Endothelial cell of umbilical vein (primary cell): ENCODE results near the gene MACROD2.
"Not testable (repeated sequence)": the region's sequence is repeated elsewhere in the genome, so short reads cannot be mapped to it uniquely, and the experiment has no call there.

Experiments
- EZH2 ChIP-seq: IDR thresholded peaks from 2 replicates; pipeline ENCODE4 v1.6.1; 2012; ENCODE audit warnings: borderline replicate concordance, low read depth, mild to moderate bottlenecking, moderate library complexity, low read length, inconsistent platforms; ENCODE audit not compliant: severe bottlenecking
- JUN ChIP-seq: IDR thresholded peaks from 2 replicates; pipeline ENCODE4 v1.6.1; 2011; ENCODE audit warnings: borderline replicate concordance, low read depth; ENCODE audit not compliant: insufficient read length, insufficient read depth
- MYC ChIP-seq: IDR thresholded peaks from one replicate; pipeline ENCODE4 v1.6.1; 2011; ENCODE audit warnings: mild to moderate bottlenecking, low read depth, low read length
- POLR2A ChIP-seq: IDR thresholded peaks from 2 replicates; pipeline ENCODE4 v1.6.1; 2012; ENCODE audit warnings: low read depth, mild to moderate bottlenecking, control low read depth, low read length
- POLR2AphosphoS5 ChIP-seq: IDR thresholded peaks from 2 replicates; pipeline ENCODE4 v1.6.1; 2012; ENCODE audit warnings: low read depth, mild to moderate bottlenecking, control low read depth, low read length, moderate library complexity; ENCODE audit not compliant: insufficient read depth
- TF ChIP-seq, protein P1 (sequence below), 2 donors: IDR thresholded peaks; 1 replicate in 1 of 2; 2 replicates in 1 of 2; pipeline ENCODE4 v1.5.1; 2011; ENCODE audit warnings: low read length in 2 of 2, mild to moderate bottlenecking in 2 of 2, moderate library complexity in 2 of 2, control low read depth in 1 of 2, inconsistent platforms in 1 of 2, low read depth in 1 of 2; ENCODE audit not compliant: insufficient read depth in 1 of 2; ENCODE audit errors: extremely low read depth in 1 of 2
- TF ChIP-seq, protein P2 (sequence below): IDR thresholded peaks from 2 replicates; pipeline ENCODE4 v1.6.1; 2011; ENCODE audit not compliant: insufficient read depth, insufficient read length

DNA sequence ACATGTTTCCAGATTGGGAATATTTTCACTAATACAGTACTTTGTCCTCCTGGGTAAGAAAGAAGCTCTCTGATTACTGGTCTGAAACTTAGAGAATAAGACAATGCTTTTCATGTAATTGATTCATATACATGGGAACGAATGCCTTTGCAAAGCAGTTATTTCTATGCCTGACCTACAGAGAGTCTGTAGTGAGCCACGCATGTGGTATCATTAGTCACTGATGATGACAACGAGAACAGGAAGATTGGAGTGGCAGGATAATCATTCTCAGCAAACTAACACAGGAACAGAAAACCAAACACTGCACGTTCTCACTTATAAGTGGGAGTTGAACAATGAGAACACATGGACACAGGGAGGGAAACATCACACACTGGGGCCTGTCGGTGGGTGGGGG is 1382.3 kb downstream of the MACROD2 start:
- TF ChIP-seq, protein P1, sequence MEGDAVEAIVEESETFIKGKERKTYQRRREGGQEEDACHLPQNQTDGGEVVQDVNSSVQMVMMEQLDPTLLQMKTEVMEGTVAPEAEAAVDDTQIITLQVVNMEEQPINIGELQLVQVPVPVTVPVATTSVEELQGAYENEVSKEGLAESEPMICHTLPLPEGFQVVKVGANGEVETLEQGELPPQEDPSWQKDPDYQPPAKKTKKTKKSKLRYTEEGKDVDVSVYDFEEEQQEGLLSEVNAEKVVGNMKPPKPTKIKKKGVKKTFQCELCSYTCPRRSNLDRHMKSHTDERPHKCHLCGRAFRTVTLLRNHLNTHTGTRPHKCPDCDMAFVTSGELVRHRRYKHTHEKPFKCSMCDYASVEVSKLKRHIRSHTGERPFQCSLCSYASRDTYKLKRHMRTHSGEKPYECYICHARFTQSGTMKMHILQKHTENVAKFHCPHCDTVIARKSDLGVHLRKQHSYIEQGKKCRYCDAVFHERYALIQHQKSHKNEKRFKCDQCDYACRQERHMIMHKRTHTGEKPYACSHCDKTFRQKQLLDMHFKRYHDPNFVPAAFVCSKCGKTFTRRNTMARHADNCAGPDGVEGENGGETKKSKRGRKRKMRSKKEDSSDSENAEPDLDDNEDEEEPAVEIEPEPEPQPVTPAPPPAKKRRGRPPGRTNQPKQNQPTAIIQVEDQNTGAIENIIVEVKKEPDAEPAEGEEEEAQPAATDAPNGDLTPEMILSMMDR (IDR thresholded peaks at IDR 0.05; ENCODE audit: extremely low read depth in 1 of 2, insufficient read depth in 1 of 2, low read depth in 1 of 2, low read length in 2 of 2): not testable (repeated sequence)
- TF ChIP-seq JUN, EZH2, POLR2A, POLR2AphosphoS5, MYC: not testable (repeated sequence)
- TF ChIP-seq, protein P2, sequence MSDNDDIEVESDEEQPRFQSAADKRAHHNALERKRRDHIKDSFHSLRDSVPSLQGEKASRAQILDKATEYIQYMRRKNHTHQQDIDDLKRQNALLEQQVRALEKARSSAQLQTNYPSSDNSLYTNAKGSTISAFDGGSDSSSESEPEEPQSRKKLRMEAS: not testable (repeated sequence)
